HepG2 (cell line): ENCODE measurements around the gene GRM2. TPM values are rescaled to one million over a fixed set of nuclear protein-coding genes. Genes with fewer than 3 reads are reported as not detected.

ENCODE experiments used
- AGO2 ChIP-seq: fragments of 200-400 bp; formaldehyde crosslinking; optimal IDR thresholded peaks from 2 replicates; pipeline ENCODE3; 2017; ENCODE audit warnings: mild to moderate bottlenecking, low read depth, low read length, moderate library complexity
- CBFB ChIP-seq: sonication (generic); formaldehyde crosslinking; IDR thresholded peaks from 2 replicates; pipeline ENCODE4 v1.4.0; 2020; ENCODE audit warnings: missing genetic modification reagents
- CBX2 ChIP-seq, 2 experiments: fragments of 200-600 bp in 1 of 2; sonication (generic); formaldehyde crosslinking in 1 of 2; IDR thresholded peaks; 2 replicates each; pipeline versions ENCODE4 v1.7.0 to v1.8.1; 2018 to 2022; ENCODE audit warnings: low read depth in 2 of 2, low read length in 1 of 2, mild to moderate bottlenecking in 1 of 2, missing genetic modification reagents in 1 of 2
- CBX5 ChIP-seq: sonication (generic); formaldehyde crosslinking; IDR thresholded peaks from 2 replicates; pipeline ENCODE4 v1.4.0; 2020; ENCODE audit warnings: missing genetic modification reagents, borderline replicate concordance
- CREBL2 ChIP-seq: sonication (generic); formaldehyde crosslinking; IDR thresholded peaks from 2 replicates; pipeline ENCODE4 v1.8.1; 2023; ENCODE audit warnings: missing genetic modification reagents, mild to moderate bottlenecking, borderline replicate concordance
- DR1 ChIP-seq: sonication (generic); formaldehyde crosslinking; IDR thresholded peaks from 2 replicates; pipeline ENCODE4 v1.8.0; 2021; ENCODE audit warnings: mild to moderate bottlenecking, missing genetic modification reagents, inconsistent platforms
- GLMP ChIP-seq: sonication (generic); formaldehyde crosslinking; IDR thresholded peaks from 2 replicates; pipeline ENCODE4 v1.9.0; 2021; ENCODE audit warnings: missing genetic modification reagents, mild to moderate bottlenecking, borderline replicate concordance
- KDM6A ChIP-seq: IDR thresholded peaks from 2 replicates; pipeline ENCODE4 v1.6.1; 2016; ENCODE audit warnings: low read depth
- PHF21A ChIP-seq: sonication (generic); formaldehyde crosslinking; IDR thresholded peaks from 2 replicates; pipeline ENCODE4 v1.5.0; 2020; ENCODE audit warnings: mild to moderate bottlenecking, missing genetic modification reagents
- SAFB2 ChIP-seq: sonication (generic); formaldehyde crosslinking; IDR thresholded peaks from 2 replicates; pipeline ENCODE4 v1.5.1; 2020; ENCODE audit warnings: missing genetic modification reagents, low read depth, mild to moderate bottlenecking, borderline replicate concordance
- SNAI1 ChIP-seq: sonication (generic); formaldehyde crosslinking; IDR thresholded peaks from 2 replicates; pipeline ENCODE4 v1.5.0; 2020; ENCODE audit warnings: mild to moderate bottlenecking, missing genetic modification reagents, borderline replicate concordance
- SOX13 ChIP-seq, 3 experiments: fragments of 450-650 bp in 1 of 3; sonication (generic) in 1 of 3; formaldehyde crosslinking in 1 of 3; IDR thresholded peaks in 2 of 3; conservative IDR thresholded peaks in 1 of 3; 2 replicates each; pipeline versions ENCODE4 v1.5.0 to v1.6.1; 2016 to 2020; ENCODE audit warnings: antibody characterized with exemption in 1 of 3, mild to moderate bottlenecking in 1 of 3, missing compliant biosample characterization in 1 of 3, missing genetic modification reagents in 1 of 3, moderate library complexity in 1 of 3
- SOX6 ChIP-seq, 2 experiments: fragments of 450-650 bp in 1 of 2; sonication (generic) in 1 of 2; formaldehyde crosslinking in 1 of 2; IDR thresholded peaks; 2 replicates each; pipeline versions ENCODE4 v1.4.0 to v1.6.1; 2017 to 2020; ENCODE audit warnings: antibody characterized with exemption in 1 of 2, mild to moderate bottlenecking in 1 of 2, missing genetic modification reagents in 1 of 2
- TCF7 ChIP-seq: sonication (generic); IDR thresholded peaks from 2 replicates; pipeline ENCODE4 v1.6.1; 2016; ENCODE audit warnings: antibody characterized with exemption, low read depth
- TERF1 ChIP-seq: sonication (generic); formaldehyde crosslinking; IDR thresholded peaks from 2 replicates; pipeline ENCODE4 v1.8.0; 2022; ENCODE audit warnings: mild to moderate bottlenecking, missing genetic modification reagents, moderate library complexity
- THRA ChIP-seq: sonication (generic); formaldehyde crosslinking; IDR thresholded peaks from 2 replicates; pipeline ENCODE4 v1.4.0; 2020; ENCODE audit warnings: missing genetic modification reagents, borderline replicate concordance
- ZBTB3 ChIP-seq: sonication (generic); formaldehyde crosslinking; IDR thresholded peaks from 2 replicates; pipeline ENCODE4 v1.4.0; 2020; ENCODE audit warnings: low read depth, mild to moderate bottlenecking, moderate library complexity, missing genetic modification reagents, borderline replicate concordance
- ZEB1 ChIP-seq: IDR thresholded peaks from 2 replicates; pipeline ENCODE4 v1.6.1; 2012; ENCODE audit warnings: mild to moderate bottlenecking, low read depth, inconsistent platforms; ENCODE audit not compliant: insufficient replicate concordance
- ZFP41 ChIP-seq: sonication (generic); formaldehyde crosslinking; IDR thresholded peaks from 2 replicates; pipeline ENCODE4 v1.4.0; 2020; ENCODE audit warnings: mild to moderate bottlenecking, missing genetic modification reagents, borderline replicate concordance
- ZNF256 ChIP-seq: sonication (generic); formaldehyde crosslinking; conservative IDR thresholded peaks from 2 replicates; pipeline ENCODE4 v1.4.0; 2020; ENCODE audit warnings: missing genetic modification reagents
- ZNF703 ChIP-seq: sonication (generic); formaldehyde crosslinking; IDR thresholded peaks from 2 replicates; pipeline ENCODE4 v1.5.1; 2020; ENCODE audit warnings: missing genetic modification reagents, mild to moderate bottlenecking, moderate library complexity, borderline replicate concordance
- ZNF746 ChIP-seq: sonication (generic); formaldehyde crosslinking; IDR thresholded peaks from 2 replicates; pipeline ENCODE4 v1.8.0; 2022; ENCODE audit warnings: mild to moderate bottlenecking, missing genetic modification reagents
- ZNF841 ChIP-seq: sonication (generic); formaldehyde crosslinking; IDR thresholded peaks from 2 replicates; pipeline ENCODE4 v1.8.1; 2023; ENCODE audit warnings: missing genetic modification reagents, borderline replicate concordance
- polyA plus RNA-seq, 8 experiments: library from polyadenylated mRNA; depleted of rRNA in 3 of 8; stranded (reverse) in 7 of 8; unstranded in 1 of 8; fragments of >200 nt; fragmentation: Illumina TruSeq in 4 of 8; extraction: Trizol in 4 of 8; gene quantifications; 2 replicates each; pipeline versions ENCODE4 v1.2.1 to v1.2.3, GENCODE V29; 2011 to 2016; ENCODE audit warnings: low read depth in 4 of 8, missing spikeins in 1 of 8, mixed read lengths in 1 of 8; ENCODE audit not compliant: insufficient read depth in 1 of 8
- total RNA-seq, 5 experiments: library from RNA; depleted of rRNA; stranded (reverse); fragments of >200 nt; fragmentation: Illumina TruSeq; extraction: Trizol; gene quantifications; 2 replicates each; pipeline ENCODE4 v1.2.3, GENCODE V29; 2016; ENCODE audit warnings: low read depth in 1 of 5

Gene GRM2
- total and polyA plus RNA-seq, 2 of the 13 experiments (the other 11 are each of a cell fraction or from before 2014, with no cell fraction given) = 0.04 to 0.07 TPM

- TF ChIP-seq CBX5 (CRISPR knock-in tag) (no peak), TERF1 (CRISPR knock-in tag) (peak; percentile 73; the same call in 1 of the 2 replicates), TCF7 (no peak), ZBTB3 (no peak), CBFB (CRISPR knock-in tag) (0 out of 2 replicates have a peak, but pooled peaks have one; percentile 17), SOX6 (IDR thresholded peaks at IDR 0.05) (no peak), SOX6 (CRISPR knock-in tag; IDR thresholded peaks at IDR 0.05) (no peak; the same call in 1 of the 2 replicates), KDM6A (CRISPR knock-in tag) (no peak), DR1 (CRISPR knock-in tag) (peak; percentile 47), SNAI1 (no peak), SOX13 (IDR thresholded peaks at IDR 0.05) (no peak), SOX13 (CRISPR knock-in tag; conservative IDR thresholded peaks at IDR 0.05 in 1 of 2, IDR thresholded peaks at IDR 0.05 in 1 of 2) (no peak), CBX2 (IDR thresholded peaks at IDR 0.05; ENCODE audit: low read depth, low read length) (no peak), CBX2 (CRISPR knock-in tag; IDR thresholded peaks at IDR 0.05; ENCODE audit: low read depth) (no peak), ZFP41 (CRISPR knock-in tag) (no peak; the same call in 1 of the 2 replicates), GLMP (no peak), ZEB1 (no peak), ZNF703 (CRISPR knock-in tag) (no peak), SAFB2 (no peak), ZNF256 (0 out of 2 replicates have a peak, but pooled peaks have one; percentile 61), CREBL2 (no peak), THRA (CRISPR knock-in tag) (no peak), ZNF841 (CRISPR knock-in tag) (no peak), ZNF746 (CRISPR knock-in tag) (peak; percentile 80; the same call in 1 of the 2 replicates), PHF21A (CRISPR knock-in tag) (no peak), AGO2 (peak; percentile 96)
These were observed 35.8 kb upstream of the GRM2 start, which contains the start of gene TEX264 (continued) for GRCh38 chr3:51670823-51671733.
